ENCODE data around the gene SMPD1.

Gene SMPD1

GRCh38 chr11:6389905-6390717 lies at the start of gene SMPD1:
Gene SMPD1, plus strand, starts transcription at chr11:6390474. Its CDS starts 125 bp downstream, at chr11:6390599.
- DNase-seq = peak; percentile 97

- no peak for DNase-seq
Measured at GRCh38 chr11:6345366-6345765, 44.9 kb upstream of the SMPD1 start.

GRCh38 chr11:6350043-6350442 lies 40.2 kb upstream of the SMPD1 start:
- peak; percentile 75 for DNase-seq

GRCh38 chr11:6350486-6350885 lies 39.8 kb upstream of the SMPD1 start:
- DNase-seq = no peak

GRCh38 chr11:6351782-6352382 lies 38.4 kb upstream of the SMPD1 start:
- DNase-seq = no peak

GRCh38 chr11:6353367-6353987 lies 36.8 kb upstream of the SMPD1 start:
- DNase-seq = peak; percentile 99

GRCh38 chr11:6354651-6355485 lies 35.4 kb upstream of the SMPD1 start:
- DNase-seq = peak; percentile 66

GRCh38 chr11:6356503-6357055 lies 33.7 kb upstream of the SMPD1 start:
- no peak for DNase-seq

GRCh38 chr11:6357222-6357621 lies 33.1 kb upstream of the SMPD1 start:
- DNase-seq = peak; percentile 41

GRCh38 chr11:6360183-6360582 lies 30.1 kb upstream of the SMPD1 start:
- no peak for DNase-seq

- no peak for DNase-seq
Measured at GRCh38 chr11:6362185-6362872, 27.9 kb upstream of the SMPD1 start.

GRCh38 chr11:6362873-6363678 lies 27.2 kb upstream of the SMPD1 start:
- peak; percentile 93 for DNase-seq

GRCh38 chr11:6365659-6366058 lies 24.6 kb upstream of the SMPD1 start:
- DNase-seq = peak; percentile 66

- DNase-seq = no peak
Measured at GRCh38 chr11:6371825-6372224, 18.4 kb upstream of the SMPD1 start.

GRCh38 chr11:6377902-6378639 lies 12.2 kb upstream of the SMPD1 start:
- DNase-seq = peak; percentile 49

GRCh38 chr11:6378640-6378989 lies 11.7 kb upstream of the SMPD1 start:
- no peak for DNase-seq

- no peak for DNase-seq
Measured at GRCh38 chr11:6385046-6385777, 5.1 kb upstream of the SMPD1 start.

GRCh38 chr11:6387811-6388599 lies 2.3 kb upstream of the SMPD1 start:
- DNase-seq = peak; percentile 75

GRCh38 chr11:6388748-6389147 lies 1.5 kb upstream of the SMPD1 start:
- no peak for DNase-seq

Data from DMS53 (cell line).